Ovary (tissue), 9 donors: ENCODE measurements around the gene SLC22A12. TPM values are rescaled to one million over a fixed set of nuclear protein-coding genes. Genes with fewer than 3 reads are reported as not detected.

Experiments
- DNase-seq, 5 donors: peaks; one replicate each; pipeline ENCODE4 v3.0.0-alpha.2; 2019 to 2020
- H3K27ac ChIP-seq, 2 donors: fragments of 200-600 bp; one replicate each; pipeline versions ENCODE4 v1.5.1 to v1.8.0; 2019 to 2022
- H3K27me3 ChIP-seq: fragments of 200-600 bp; one replicate; pipeline ENCODE4 v1.8.0; 2022
- H3K36me3 ChIP-seq: fragments of 200-600 bp; sonication (generic); one replicate; pipeline ENCODE4 v1.5.1; 2019
- H3K4me1 ChIP-seq: one replicate; pipeline ENCODE4 v1.8.1; 2013; ENCODE audit warnings: mild to moderate bottlenecking, moderate library complexity; ENCODE audit not compliant: insufficient read depth
- H3K4me3 ChIP-seq: fragments of 200-600 bp; sonication (generic); one replicate; pipeline ENCODE4 v1.5.1; 2017
- H3K9me3 ChIP-seq, 2 donors: fragments of 200-600 bp in 1 of 2; sonication (generic) in 1 of 2; one replicate each; pipeline versions ENCODE4 v1.5.1 to v1.8.1; 2013 to 2019; ENCODE audit warnings: mild to moderate bottlenecking in 1 of 2, moderate library complexity in 1 of 2
- CTCF ChIP-seq, 3 donors: fragments of 450-650 bp in 2 of 3; fragments of 200-600 bp in 1 of 3; IDR thresholded peaks; one replicate each; pipeline versions ENCODE4 v1.5.1 to v1.8.0; 2016 to 2022; ENCODE audit warnings: antibody characterized with exemption in 3 of 3, mild to moderate bottlenecking in 1 of 3
- EP300 ChIP-seq: sonication (generic); formaldehyde crosslinking; IDR thresholded peaks from one replicate; pipeline ENCODE4 v1.6.1; 2017; ENCODE audit warnings: antibody characterized with exemption
- POLR2A ChIP-seq: fragments of 450-650 bp; IDR thresholded peaks from one replicate; pipeline ENCODE4 v1.6.1; 2017; ENCODE audit warnings: antibody characterized with exemption, mild to moderate bottlenecking, moderate library complexity
- WGBS, 3 donors: extraction: QIAGEN DNeasy Blood & Tissue Kit in 1 of 3; methylation state at CpG; one replicate each; pipeline versions ENCODE4 v1.1.5 to v1.1.7; 2013 to 2017; 5-methylcytosine and 5-hydroxymethylcytosine counted together
- intact Hi-C, 4 donors: fragments of 100-400 bp; cut with DNase I; formaldehyde crosslinking; loops; one replicate each; pipeline versions ENCODE4 v1.11.0 to v1.15.1; 2022 to 2023
- polyA plus RNA-seq, 2 donors: library from polyadenylated mRNA; stranded (reverse); fragments of 200-250 nt in 1 of 2; fragments of 350-450 nt in 1 of 2; fragmentation: Illumina TruSeq in 1 of 2; extraction: RNeasy Lipid Tissue Mini Kit (QIAGEN cat#74804) in 1 of 2; gene quantifications; one replicate each; pipeline ENCODE4 v1.2.3, GENCODE V29; 2013 to 2014
- total RNA-seq, 7 donors: library from RNA; depleted of rRNA in 2 of 7; stranded (reverse); fragments of >200 nt in 2 of 7; fragmentation: NEBNext Ultra II Directional in 3 of 7; extraction: Animal tissue kit (Norgen Biotek cat#: 25700) in 3 of 7; gene quantifications; one replicate each; pipeline versions ENCODE4 v1.1.0 to v1.2.4, GENCODE V29; 2016 to 2023
- donor health status: DM: no; HTN: no; CAD: no; lungs with moderate emphysema.
- donor health status: DM: no; HTN: no; CAD: no.
- donor health status: Bipolar disorder and iron deficiency.
- donor health status: DM: yes; HTN: yes; CAD: no.
- donor health status: DM: no; HTN: no; CAD: no.
- donor health status: DM: yes; HTN: yes; CAD: no.

SLC22A12 gene
- total and polyA plus RNA-seq, 9 donors, result not detected

DNA sequence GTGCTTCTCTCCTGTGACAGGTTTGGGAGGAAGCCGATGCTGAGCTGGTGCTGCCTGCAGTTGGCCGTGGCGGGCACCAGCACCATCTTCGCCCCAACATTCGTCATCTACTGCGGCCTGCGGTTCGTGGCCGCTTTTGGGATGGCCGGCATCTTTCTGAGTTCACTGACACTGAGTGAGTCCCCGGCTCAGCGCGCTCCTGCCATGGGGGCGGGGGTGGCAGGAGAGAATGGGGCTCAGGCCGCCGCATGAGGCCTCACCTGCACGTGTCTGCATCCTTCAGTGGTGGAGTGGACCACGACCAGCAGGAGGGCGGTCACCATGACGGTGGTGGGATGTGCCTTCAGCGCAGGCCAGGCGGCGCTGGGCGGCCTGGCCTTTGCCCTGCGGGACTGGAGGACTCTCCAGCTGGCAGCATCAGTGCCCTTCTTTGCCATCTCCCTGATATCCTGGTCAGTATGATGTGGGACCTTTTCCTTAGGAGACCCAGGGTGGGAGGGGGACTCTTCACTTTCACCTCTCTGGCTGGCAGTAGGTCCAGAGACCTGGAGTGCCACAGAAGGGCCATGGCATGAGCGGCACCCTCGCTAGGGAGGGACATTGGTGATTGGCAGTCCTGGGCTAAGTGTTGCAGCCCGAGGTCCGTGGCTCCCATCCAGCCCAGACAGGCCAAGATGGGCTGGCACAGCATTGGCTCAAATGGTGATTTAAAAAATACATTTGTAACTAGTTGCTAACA lies 28.9 kb upstream of the SLC22A12 start:
- no peaks in the 10 kb centered on the region for H3K27me3 ChIP-seq
- no peak overlapping the region for H3K4me3 ChIP-seq
- WGBS, 3 donors, result 92% methylated on average over 23 to 29 of the region's 29 CpGs
- DNase-seq, result no peak
- no peaks in the 10 kb centered on the region for H3K9me3 ChIP-seq
- TF ChIP-seq EP300 (no peak), CTCF (IDR thresholded peaks at IDR 0.05) (no peak), POLR2A (no peak)
- H3K36me3 ChIP-seq, result no peaks in the 10 kb centered on the region
- H3K4me1 ChIP-seq, result peaks cover 2% of the 10 kb centered on the region
- intact Hi-C loops, result no loop called here
- H3K27ac ChIP-seq, result no peak overlapping the region

DNA sequence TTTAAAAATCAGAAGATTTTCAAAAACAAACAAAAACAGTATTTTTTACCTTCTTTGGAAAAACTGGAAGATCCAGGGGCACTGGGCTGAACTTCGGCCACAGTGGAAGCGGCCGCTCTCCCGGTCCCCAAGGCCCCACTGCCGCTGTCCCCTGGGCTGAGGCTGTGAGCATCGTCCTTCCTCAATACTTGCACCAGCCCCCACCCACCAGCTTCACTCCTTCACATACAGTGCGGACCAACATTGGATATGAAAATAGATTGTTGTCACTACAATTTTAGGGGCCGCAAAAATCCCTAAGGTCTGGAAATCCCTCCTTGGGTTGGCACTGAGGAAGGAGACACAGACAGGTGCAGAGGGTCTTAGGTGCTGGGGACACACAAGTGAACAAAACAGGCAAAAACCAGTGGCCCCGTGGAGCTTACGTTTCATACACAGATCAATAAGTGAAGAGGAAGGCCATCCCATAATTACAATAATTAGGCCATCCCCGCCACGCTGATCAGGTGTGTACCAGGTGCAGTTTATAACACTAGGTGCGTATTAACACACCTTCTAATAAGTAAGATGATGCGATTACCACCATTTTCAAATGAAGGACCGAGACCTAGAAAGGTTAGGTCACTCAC lies 28.2 kb upstream of the SLC22A12 start:
- Histone ChIP-seq H3K27ac (no peak overlapping the region), H3K4me3 (no peak overlapping the region), H3K36me3 (no peaks in the 10 kb centered on the region), H3K4me1 (peaks cover 2% of the 10 kb centered on the region), H3K9me3 (no peaks in the 10 kb centered on the region), H3K27me3 (no peaks in the 10 kb centered on the region)
- no peak for TF ChIP-seq EP300
- TF ChIP-seq CTCF (IDR thresholded peaks at IDR 0.05), result no peak
- no peak for TF ChIP-seq POLR2A
- no peak for DNase-seq
- intact Hi-C loops, result no loop called here
- WGBS, 3 donors, result 92 to 95% (median 94%) methylated on average over 15 of the region's 15 CpGs

DNA sequence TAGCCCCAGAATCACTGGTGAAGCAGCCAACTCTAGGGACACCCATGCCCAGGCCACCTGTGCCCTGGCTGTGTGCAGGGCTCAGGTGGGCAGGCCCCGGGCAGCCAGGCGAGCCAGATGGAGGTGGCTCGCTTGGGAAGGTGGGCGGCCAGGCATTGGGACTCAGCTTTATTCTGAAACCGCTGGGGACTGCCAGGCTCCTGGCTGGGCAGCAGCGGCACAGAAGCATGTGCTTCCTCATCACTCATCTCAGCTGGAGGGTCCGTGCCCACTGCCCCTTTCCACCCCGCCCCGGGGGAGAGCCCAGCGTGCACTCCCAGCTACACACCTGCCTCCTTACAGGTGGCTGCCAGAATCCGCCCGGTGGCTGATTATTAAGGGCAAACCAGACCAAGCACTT lies 27.1 kb upstream of the SLC22A12 start:
- WGBS, 3 donors, result 89 to 91% (median 90%) methylated on average over 12 of the region's 12 CpGs
- H3K27me3 ChIP-seq, result no peaks in the 10 kb centered on the region
- H3K9me3 ChIP-seq, result no peaks in the 10 kb centered on the region
- TF ChIP-seq CTCF (IDR thresholded peaks at IDR 0.05), result no peak
- no peak for TF ChIP-seq EP300
- no peak for TF ChIP-seq POLR2A
- no peak for DNase-seq
- H3K27ac ChIP-seq, result no peak overlapping the region
- intact Hi-C loops, result no loop called here
- no peak overlapping the region for H3K4me3 ChIP-seq
- no peaks in the 10 kb centered on the region for H3K36me3 ChIP-seq
- peaks cover 2% of the 10 kb centered on the region for H3K4me1 ChIP-seq

GRCh38 chr11:64564419-64564818 lies 26.6 kb upstream of the SLC22A12 start:
- Histone ChIP-seq H3K9me3 (no peaks in the 10 kb centered on the region), H3K27ac (no peak overlapping the region), H3K4me1 (peaks cover 2% of the 10 kb centered on the region), H3K27me3 (no peaks in the 10 kb centered on the region), H3K4me3 (no peak overlapping the region), H3K36me3 (no peaks in the 10 kb centered on the region)
- no peak for DNase-seq
- intact Hi-C loops, result no loop called here
- 87 to 97% (median 96%) methylated on average over 7 of the region's 7 CpGs for WGBS, 3 donors
- TF ChIP-seq CTCF (IDR thresholded peaks at IDR 0.05) (no peak), POLR2A (no peak), EP300 (no peak)
